NB4 (cell line): Measurements from ENCODE around the gene NUDT3.

Experiments
- MYC ChIP-seq: IDR thresholded peaks from 2 replicates; pipeline ENCODE4 v1.6.1; 2011; ENCODE audit warnings: low read depth, low read length
- POLR2A ChIP-seq: IDR thresholded peaks from 2 replicates; pipeline ENCODE4 v1.6.1; 2011; ENCODE audit warnings: mild to moderate bottlenecking; ENCODE audit not compliant: insufficient read length; ENCODE audit errors: extremely low read depth
- TF ChIP-seq, protein P1 (sequence below): IDR thresholded peaks from one replicate; pipeline ENCODE4 v1.5.1; 2012; ENCODE audit warnings: low read depth, low read length
- TF ChIP-seq, protein P2 (sequence below): IDR thresholded peaks from 2 replicates; pipeline ENCODE4 v1.6.1; 2011; ENCODE audit warnings: low read depth, low read length

DNA sequence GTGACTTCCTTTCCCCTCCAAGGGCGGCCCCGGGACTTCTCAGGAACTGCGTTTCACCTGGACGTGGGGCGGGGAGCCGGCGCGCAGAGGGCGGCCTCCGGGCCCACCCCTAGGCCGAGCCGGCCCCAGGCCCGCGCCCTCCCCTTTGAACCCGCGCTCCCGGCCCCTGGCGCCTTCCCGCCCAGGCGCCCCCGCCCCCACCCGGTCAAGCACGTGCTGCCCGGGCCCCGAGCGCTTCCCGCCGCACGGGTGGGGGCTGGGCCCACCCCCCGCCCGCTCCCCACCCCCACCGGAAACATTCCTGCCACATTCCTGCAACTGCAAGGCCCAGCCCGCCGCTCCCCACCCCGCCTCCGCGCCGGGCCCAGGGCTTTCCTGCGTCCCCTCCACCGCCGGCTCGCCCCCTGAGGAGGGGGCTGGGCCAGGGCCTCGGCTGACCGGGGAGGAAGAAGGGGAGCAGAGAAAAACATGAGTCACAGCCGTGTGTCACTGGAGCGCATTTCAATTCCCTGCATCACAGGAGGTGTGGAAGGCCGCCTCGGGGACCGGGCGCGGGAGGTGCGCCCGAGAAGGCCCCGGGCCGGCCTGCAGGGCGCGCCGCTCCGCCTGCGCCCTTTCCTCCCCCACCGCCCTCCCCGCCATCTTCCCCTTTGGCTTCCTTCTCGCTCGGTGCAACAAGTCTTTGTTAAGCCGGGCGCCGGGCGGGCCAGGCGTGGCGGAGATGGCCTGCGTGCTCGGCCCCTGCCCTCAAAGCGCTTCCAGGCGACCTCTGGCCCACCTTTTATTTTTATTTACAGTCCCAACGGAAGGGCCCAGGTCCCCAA is 156.9 kb downstream of the NUDT3 start:
- TF ChIP-seq, protein P1, sequence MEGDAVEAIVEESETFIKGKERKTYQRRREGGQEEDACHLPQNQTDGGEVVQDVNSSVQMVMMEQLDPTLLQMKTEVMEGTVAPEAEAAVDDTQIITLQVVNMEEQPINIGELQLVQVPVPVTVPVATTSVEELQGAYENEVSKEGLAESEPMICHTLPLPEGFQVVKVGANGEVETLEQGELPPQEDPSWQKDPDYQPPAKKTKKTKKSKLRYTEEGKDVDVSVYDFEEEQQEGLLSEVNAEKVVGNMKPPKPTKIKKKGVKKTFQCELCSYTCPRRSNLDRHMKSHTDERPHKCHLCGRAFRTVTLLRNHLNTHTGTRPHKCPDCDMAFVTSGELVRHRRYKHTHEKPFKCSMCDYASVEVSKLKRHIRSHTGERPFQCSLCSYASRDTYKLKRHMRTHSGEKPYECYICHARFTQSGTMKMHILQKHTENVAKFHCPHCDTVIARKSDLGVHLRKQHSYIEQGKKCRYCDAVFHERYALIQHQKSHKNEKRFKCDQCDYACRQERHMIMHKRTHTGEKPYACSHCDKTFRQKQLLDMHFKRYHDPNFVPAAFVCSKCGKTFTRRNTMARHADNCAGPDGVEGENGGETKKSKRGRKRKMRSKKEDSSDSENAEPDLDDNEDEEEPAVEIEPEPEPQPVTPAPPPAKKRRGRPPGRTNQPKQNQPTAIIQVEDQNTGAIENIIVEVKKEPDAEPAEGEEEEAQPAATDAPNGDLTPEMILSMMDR, result no peak
- no peak for TF ChIP-seq MYC
- TF ChIP-seq POLR2A, result no peak
- TF ChIP-seq, protein P2, sequence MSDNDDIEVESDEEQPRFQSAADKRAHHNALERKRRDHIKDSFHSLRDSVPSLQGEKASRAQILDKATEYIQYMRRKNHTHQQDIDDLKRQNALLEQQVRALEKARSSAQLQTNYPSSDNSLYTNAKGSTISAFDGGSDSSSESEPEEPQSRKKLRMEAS, result no peak
